NCI-H1105 treated with DMSO at 0.1 percent for 48 hours (cell line): ENCODE results near the gene RIN3.

Source experiments
- DNase-seq: peaks from one replicate; lab custom pipeline; 2025; lab: John Stamatoyannopoulos, UW

RIN3 gene

DNA sequence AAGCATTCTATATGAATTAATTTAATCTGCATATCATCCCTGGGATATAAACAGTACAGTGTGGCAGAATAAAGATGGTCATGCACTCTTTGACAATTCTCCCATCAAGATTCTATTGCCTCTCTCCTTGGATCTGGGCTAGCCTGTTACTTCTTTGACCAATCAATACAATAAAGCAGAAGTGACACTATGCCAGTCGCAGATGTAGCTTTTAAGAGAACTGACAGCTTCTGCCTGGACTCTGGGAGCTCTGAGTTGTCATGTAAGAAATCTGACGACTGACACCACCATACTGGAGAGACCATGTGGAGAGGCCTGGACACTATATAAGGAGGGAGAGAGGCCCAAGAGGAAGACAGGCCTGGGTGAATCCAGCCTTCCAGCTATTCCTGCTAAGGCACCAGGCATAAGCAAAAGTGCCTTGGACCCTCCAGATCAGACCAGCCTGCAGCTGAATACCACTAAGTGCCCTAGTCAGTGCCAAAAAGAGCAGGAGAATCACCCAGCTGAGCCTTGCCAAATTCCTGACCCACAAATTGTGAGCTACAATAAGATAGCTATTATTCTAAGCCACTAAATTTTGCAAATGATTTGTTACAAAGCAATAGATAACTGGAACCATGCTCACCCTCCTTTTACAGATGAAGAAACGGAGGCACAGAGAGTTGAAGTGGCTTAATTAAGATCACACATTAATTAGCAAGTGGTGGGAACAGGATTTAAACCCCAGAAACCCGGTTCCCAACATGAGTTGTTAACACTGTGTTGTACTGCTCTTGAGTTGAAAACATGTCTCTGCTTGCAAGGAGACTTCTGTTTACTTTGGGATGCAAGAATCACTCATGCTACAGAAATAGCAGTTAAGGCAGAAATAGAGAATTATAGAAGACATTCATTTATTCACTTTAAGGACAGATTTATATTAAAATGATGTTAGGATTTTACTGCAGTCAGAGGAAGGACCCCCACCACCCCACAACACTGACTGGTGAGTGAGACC is 84.6 kb downstream of the RIN3 start:
- peak; percentile 83 for DNase-seq

DNA sequence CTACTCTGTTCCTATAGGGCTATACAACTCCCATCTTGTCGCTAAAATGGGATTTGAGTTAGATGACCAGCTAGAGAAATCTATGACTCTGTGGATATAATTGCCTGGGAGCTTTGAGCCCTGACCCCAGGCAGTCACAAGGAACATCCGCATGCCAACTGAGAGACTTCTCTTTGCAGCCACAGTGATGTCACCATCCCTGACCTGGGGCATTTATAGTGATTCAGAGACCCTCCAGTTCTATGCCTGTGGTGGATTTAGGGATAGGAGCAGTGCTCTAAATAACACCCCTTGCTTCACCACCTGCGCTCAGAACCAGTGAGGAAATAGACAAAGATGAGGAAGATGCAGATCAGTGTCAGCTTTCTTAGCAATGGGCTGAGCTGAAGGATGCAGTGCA is 86.2 kb downstream of the RIN3 start:
- no peak for DNase-seq

DNA sequence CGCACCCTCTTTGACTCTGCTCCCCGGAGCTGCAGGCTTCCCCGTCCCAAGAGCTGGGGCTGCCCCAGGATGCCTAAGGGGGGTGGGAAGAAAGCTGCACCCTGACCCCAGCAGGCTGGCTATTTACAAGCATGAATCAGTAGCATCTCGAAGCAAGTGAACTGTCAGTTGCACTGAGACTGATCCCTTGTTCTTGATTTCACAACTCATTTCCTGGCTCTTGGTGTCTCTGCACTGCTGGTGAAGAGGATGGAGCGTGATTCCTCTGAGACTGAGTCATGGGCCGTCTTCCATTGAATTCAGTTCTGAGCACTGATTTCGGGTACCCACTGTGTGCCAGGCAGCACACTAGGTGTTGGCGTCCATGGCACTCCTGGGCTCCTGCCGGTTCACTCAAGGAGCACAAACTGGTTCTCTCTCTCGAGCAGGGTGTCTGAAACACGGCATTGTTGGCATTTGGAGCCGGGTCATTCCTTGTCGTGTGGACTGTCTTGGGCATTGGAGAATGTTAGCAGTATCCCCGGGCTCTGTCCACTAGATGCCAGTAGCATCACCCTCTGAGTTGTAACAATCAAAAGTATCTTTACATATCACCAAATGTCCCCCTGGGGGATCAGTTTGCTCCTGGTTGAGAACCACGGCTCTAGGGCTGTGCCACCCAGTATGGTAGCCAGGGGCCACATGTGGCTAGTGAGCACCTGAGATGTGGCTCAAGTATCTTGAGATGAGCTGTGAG is 86.9 kb downstream of the RIN3 start:
- no peak for DNase-seq

DNA sequence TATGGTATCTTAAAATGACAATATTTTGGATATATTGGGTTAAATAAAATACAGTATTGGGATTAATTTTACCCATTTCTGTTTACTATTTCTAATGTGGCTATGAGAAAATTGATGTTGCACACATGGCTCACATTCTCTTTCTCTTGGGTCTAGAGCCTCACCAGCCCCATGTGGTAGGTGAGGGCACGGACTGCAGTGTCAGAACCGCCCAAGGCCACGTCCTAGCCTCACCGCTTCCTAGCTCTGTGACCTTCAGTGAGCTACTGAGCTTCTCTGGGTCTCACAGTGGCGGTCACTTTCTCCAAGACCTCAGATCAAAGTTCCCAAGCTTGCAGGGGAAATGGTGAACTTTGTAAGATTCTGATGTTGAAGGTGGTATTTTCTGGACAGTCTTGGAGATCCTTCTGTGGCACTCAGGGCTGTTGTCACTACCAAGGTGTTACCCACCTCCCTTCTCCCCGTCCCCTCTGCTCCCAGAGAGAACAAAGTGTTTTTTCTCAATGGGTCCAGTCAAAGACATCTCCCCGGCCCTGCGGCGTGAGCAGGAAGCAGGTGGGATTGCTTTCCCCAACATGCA is 87.6 kb downstream of the RIN3 start:
- DNase-seq: no peak

DNA sequence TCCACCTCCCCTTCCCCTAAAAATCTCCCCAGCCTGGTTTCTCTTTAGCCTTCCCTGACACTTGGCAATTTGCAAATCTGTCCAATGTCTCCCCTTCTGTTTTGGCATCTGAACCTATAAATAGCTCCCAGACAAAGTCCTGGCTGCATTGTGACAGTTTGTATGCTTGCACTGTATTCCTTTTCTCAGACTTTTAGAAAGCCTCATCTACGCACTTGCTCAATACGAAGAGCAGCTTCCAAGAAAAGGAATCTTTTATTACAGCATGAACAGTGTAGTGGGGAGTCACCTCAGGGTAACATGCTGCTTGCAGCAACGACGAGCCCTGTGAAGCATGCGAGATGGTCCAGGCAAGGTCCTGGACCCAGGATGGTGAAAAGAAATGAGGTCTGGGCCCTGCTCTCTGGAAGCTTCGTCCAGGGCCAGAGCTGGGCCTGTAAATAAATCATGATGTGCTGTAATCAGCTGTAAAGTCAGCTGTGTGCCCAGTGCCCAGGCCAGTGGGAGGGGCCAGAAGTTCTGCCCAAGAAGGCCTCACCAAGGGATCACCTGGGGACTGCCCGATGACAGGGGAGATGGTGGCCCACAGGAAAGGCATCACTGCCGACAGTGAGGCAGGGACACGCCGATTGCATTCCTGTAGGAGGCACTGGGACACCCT is 88.3 kb downstream of the RIN3 start:
- no peak for DNase-seq

DNA sequence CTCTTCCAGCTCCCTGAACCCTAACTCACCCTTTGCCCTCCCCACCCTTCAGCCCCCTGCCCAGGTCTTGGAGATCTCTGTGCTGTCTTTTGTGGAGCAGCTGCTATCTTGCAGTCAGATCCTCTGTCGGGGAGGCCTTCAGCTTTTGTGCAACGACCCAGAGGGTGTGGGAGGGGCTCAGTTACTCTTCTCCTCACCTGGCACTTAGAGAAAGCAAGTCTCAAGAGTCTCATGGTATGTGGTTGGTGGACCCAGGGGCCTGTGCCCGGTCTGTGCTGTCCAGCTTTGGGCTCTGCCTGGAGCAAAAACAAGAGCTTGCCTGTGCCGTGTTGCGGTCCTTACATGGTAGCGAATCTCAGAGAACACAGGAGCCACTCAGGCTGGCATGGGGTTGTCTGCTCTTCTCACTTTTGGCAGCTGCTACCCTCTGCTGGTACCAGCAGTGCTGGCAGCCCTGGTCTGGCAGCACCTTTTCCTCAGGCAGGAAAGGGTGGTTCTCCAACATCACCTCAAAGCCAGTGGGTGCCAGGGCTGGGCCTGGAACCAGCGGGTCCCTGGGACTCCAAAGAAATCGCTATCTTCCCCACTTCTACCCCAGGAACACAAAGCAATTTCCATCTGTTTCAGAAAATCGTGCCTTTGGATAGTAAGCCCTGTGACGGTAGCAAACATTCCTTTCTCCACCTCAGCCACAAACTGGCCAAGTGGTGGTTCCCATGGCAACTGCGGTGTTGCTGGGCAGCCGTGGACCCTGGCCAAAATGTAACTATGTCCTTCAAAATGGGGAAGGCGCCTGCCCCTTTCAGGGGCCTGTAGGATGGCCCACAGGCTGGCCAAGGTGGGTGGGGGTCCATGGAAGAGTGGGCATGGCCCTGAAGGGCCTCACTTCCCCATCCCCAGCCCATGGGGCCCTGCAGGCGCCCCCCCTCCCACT is 90.0 kb downstream of the RIN3 start:
- DNase-seq: peak; percentile 55

DNA sequence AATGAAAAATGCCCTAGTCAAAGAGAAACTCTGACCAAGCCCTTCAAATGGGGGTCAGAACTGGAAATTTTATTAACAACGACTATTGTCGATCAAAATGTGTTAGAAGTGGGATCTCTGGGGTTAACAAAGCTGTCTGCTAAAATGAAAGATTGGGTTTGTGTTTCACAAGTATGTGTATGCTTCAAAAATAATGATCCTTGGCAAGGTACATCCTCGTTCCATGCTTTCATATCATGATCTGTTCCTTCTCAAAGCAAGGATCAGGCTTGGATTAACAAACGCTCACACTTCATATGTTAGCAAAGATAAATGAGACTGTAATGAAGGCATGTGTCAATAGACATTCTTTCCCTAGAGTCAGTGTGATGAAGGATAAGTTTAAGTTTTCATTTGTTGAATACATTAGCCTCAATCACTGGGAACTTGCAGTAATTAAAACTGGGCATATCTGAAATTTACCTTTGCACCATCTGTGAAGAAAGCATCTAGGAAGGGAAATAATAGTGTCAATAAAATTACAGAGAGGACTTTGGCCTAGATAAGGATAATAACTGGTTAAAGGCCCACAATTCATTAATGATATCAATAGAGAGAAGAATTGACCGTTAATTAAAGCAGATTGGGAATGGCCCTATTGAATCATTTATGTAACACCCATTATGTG is 91.8 kb downstream of the RIN3 start:
- DNase-seq: no peak

DNA sequence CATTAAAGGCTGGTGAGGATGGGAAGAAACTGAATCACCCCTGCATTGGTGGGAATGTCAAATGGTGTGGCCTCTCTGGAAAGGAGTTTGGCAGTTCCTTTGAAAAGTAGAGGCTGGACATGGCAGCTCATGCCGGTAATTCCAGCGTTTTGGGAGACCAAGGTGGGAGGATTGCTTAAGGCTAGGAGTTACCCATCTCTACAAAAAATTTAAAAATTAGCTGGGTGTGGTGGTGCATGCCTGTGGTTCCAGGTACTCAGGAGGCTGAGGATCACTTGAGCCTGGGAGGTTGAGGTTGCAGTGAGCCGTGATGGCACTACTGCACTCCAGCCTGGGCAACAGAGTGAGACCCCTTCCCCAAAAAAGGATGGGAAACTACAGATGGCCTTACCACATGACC is 93.7 kb downstream of the RIN3 start:
- no peak for DNase-seq

DNA sequence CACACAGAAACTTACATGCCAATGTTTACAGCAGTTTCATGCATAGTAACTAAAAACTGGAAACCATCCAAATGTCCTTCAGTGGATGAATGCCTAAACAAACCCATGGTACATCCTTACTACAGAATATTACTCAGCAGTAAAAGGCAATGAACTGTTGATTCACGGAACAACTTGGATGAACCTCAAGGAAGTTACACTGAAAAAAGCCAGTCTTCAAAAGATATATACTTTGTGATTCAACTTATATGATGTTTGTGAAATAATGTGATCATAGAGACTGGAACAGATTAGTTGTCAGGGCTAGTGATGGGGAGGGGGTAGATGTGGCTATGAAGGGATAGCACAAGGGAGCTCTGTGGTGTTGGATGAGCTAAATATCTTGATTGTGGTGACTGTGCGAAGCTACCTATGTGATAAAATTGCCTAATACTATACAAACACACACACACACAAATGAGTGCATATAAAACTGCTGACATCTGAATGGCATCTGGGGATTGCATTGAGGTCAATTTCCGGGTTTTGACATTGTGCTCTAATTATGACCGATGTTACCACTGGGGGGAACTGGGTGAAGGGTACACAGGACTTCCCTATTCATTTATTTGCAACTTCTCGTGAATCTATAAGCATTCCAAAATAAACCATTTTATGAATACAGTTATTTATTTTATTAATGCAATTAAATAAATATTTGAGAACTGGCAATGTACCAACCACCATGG is 94.3 kb downstream of the RIN3 start:
- no peak for DNase-seq

DNA sequence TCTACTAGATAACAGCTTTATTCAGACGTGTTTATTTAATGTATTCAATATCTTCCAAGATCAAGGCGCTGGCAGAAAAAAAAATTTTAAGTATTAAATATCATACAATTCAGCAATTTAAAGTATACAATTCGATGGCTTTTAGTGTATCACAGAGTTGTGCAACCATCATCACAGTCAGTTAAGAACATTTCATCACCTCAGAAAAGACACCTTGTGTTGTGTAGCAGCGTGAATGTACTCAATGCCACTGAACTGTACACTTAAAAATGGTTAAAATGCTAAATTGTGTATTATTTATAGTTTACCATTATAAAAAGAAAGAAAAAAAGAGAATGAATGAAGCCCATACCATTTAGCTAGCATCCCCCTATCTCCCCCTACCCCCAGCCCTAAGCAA is 96.4 kb downstream of the RIN3 start:
- DNase-seq: no peak

DNA sequence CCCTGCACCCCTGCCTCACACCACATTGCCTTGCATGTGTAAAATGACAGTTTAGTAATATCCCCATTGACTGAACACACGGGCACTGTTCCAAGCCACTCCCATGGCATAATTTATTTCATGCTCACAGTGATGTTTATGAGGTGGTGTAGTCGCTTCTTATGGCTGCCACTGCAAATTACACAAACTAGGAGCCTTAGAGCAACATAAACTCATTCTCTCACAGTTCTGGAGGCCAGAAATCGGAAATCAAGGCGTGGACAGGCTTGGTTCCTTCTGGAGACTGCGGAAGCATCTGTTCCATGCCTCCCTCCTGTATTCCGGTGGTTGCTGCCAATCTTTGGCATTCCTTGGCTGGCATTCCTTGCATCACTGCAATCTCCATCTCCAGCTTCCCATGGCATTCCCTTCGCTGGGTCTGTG is 97.3 kb downstream of the RIN3 start:
- no peak for DNase-seq

DNA sequence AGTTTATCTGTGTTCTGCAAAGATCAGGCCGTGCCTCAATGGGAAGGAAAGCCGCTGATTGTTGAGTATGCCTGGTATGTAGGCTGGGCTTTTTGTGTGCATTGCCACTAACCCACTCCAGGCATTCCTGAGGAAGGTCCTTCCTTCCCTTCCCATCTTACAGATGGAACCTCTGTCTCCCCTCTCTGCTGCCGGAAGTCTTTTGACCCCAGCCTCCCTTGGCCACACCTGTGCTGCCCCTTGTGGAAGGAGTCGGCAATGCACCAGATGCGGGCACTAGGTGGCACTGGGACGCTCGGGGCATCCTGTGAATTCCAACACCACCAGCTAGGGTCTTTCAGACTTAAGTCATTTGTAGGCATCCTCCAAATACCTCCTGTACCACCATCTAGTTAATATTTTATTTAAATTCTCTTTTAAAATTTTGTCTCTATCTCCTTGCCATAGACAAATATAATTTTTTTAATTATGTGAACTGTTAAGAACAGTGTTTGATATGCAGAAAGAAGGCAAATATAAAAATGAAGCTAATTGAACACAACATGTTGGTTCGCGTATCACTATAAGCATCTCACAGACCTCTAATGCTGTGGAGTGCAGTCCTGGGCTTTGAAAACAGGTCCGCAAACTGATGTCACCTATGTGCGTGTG is 99.6 kb downstream of the RIN3 start:
- no peak for DNase-seq

DNA sequence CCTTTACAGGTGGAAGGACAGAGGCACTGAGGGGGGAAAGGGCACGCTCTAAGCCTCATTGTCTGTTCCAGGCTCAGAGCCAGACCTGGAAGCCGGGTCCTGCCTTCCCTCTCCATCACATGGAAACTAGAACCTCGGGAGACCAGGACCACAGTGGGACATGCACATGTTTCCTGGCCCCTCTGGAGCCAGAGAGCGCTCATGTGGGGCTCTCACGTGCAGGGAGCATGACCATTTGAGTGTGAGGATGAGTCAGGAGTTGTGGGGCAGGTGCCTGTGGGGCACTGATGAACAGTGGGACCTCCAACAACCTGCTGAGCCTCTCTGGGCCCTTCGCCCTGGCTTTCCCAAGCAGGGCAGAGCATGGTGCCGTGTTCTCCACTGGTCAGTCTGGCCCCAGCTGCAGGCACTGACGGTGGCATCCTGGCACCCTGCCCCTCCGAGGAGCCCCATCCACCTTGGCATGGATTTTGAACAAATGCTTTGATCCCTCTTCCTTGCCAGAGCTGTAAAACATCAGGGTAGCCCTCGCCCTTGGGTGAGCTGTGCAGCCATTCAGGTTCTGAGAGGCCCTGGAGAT is 100.2 kb downstream of the RIN3 start:
- DNase-seq: no peak

DNA sequence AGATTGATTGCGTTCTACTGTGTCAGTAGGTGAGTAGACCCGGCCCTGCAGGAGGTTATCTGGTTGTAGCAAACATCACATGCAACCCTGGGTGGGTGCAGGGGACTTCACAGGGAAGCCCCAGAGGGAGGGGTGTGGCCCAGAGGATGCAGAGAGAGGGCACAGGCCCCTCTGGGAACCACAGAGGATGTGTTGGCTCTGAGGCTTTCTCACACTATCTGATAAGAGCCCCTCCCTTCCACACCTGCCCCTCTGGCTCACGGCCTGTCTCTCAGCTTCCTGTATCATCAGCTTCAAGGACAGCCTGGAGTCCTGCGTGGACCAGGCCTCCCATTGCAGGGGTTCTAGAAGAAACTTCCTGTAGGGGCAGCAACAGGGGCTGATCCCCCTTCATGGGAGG is 101.9 kb downstream of the RIN3 start:
- DNase-seq: no peak

DNA sequence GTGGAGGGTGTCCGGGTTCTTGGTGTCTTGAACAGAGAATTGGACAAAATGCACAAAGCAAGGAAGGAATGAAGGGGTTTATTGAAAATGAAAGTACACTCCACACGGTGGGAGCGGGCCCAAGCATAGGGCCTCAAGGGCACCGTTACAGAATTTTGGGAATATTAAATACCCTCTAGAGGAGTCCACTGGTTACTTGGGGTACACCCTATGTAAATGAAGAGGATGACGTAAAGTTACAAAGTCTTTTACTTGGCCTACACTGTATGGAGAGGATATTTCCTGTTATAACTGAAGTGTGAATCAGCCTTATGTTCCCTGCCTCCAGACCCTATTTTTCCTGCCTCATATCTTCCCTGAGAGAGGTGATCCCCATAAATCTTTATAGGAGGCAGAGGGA is 102.6 kb downstream of the RIN3 start:
- DNase-seq: no peak

DNA sequence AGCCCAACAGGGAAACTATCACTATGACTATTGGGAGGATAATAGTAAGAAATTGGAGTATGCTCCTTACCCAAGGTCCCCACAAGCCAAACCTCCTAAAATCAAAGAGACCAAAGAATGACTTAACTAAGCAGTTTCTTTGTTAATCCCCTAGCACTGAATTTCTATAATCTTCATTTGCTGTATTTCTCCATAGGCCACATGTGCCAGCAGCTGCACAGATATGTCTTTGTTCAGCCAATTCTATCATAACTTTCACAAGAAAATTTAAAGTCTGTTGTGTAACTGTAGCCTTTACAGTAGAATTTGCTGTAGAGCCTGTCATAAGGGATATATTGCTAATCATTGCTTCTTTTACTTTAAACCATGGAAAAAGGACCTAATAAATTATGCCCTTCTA is 104.0 kb downstream of the RIN3 start:
- no peak for DNase-seq

DNA sequence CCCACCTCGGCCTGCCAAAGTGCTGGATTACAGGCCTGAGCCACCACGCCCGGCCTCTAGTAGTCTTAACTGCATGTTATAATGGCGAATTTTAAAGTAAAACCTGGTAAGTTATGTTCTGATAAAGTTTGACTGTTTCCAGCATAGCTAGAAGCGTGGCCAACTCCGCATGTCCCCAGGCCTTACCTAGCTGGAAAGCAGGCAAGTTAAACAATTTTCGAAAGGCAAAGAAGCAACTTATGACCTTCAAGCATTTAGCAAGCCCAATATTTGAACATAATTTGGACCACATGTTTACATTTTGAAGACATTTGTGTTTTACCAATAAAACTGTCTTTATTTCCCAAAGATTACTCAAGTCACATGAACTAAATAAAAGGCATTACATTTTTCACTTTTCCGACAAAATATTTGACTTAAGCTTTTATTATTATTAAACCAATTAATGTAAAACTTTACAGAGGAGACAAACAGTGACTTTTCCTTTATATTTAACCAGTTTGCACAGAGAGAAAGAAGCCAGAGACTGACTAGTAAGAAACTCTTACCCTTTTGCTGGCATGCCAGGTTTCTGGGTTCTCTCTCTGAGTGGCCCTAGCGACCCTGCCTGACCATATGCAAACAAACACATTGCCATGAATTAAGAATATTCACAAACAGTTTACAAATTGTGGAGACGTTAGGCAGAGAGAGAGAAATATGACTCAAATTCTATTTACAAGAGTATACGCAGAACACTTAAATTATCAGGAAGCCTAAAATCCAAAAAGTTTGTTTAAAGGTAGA is 106.3 kb downstream of the RIN3 start:
- no peak for DNase-seq

DNA sequence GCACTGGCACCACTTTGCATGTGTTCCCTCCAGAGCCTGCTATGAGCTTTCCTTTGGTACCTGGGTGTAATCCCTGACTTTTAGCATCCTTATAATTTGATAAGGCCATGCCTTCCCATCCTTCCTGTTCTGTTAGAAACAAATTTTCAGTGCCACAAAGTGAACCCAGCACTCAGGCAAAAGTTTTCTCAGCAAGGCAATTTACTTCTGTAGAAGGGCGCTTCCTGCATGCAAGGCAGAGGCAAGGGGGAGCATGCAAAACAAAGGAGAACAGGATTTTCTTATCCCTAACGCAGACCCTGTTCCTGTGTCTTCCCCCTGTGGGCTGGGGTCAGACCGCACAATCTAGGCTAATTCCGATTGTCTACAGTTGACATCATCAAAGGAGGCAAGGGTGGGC is 108.7 kb downstream of the RIN3 start:
- DNase-seq: no peak
